Lower lobe of right lung (tissue), 2 donors: Measurements from ENCODE around the gene SLC9A9. TPM values are rescaled to one million over a fixed set of nuclear protein-coding genes. Genes with fewer than 3 reads are reported as not detected.

Experiments
- ATAC-seq, 2 donors: fragments of 200-7000 bp; cut with Tn5 transposase; one replicate each; pipeline ENCODE4 v1.9.1; 2020 to 2022; ENCODE audit warnings: mild to moderate bottlenecking in 2 of 2, moderate library complexity in 2 of 2
- DNase-seq: peaks from one replicate; pipeline ENCODE4 v3.0.0-alpha.2; 2020
- H3K27ac ChIP-seq: fragments of 200-600 bp; one replicate; pipeline ENCODE4 v1.8.0; 2022
- H3K27me3 ChIP-seq: fragments of 200-600 bp; one replicate; pipeline ENCODE4 v1.8.0; 2022; ENCODE audit warnings: low read depth
- H3K36me3 ChIP-seq: fragments of 200-600 bp; one replicate; pipeline ENCODE4 v1.8.0; 2022; ENCODE audit warnings: mild to moderate bottlenecking
- H3K4me1 ChIP-seq: fragments of 200-600 bp; one replicate; pipeline ENCODE4 v1.8.0; 2022
- H3K4me3 ChIP-seq: fragments of 200-600 bp; one replicate; pipeline ENCODE4 v1.8.0; 2022; ENCODE audit warnings: mild to moderate bottlenecking
- H3K9me3 ChIP-seq: fragments of 200-600 bp; one replicate; pipeline ENCODE4 v1.8.0; 2022
- CTCF ChIP-seq: fragments of 200-600 bp; IDR thresholded peaks from one replicate; pipeline ENCODE4 v1.8.0; 2022; ENCODE audit warnings: antibody characterized with exemption, mild to moderate bottlenecking
- intact Hi-C: fragments of 100-400 bp; cut with DNase I; formaldehyde crosslinking; loops from one replicate; pipeline ENCODE4 v1.11.0; 2022
- total RNA-seq: library from RNA; stranded (reverse); fragmentation: NEBNext Ultra II Directional; extraction: Animal tissue kit (Norgen Biotek cat#: 25700); gene quantifications from one replicate; pipeline ENCODE4 v1.2.1, GENCODE V29; 2021
- donor health status: DM: no; HTN: yes; CAD: no; lungs with severe emphysema.

SLC9A9 gene
- total RNA-seq, 1 donor from 2014 or later = 15.6 TPM

GRCh38 chr3:143562789-143563188 is 285.5 kb downstream of the SLC9A9 start:
- H3K4me3 ChIP-seq = no peak overlapping the region
- intact Hi-C loops = no loop called here
- no peak overlapping the region for H3K27ac ChIP-seq
- ATAC-seq (no peak), DNase-seq (no peak)
- H3K27me3 ChIP-seq = no peaks in the 10 kb centered on the region
- H3K4me1 ChIP-seq = peaks cover 10% of the 10 kb centered on the region
- H3K36me3 ChIP-seq = no peaks in the 10 kb centered on the region
- peaks cover 5% of the 10 kb centered on the region for H3K9me3 ChIP-seq
- TF ChIP-seq CTCF = no peak

GRCh38 chr3:143559296-143559695 is 289.0 kb downstream of the SLC9A9 start:
- H3K27ac ChIP-seq = no peak overlapping the region
- no peaks in the 10 kb centered on the region for H3K36me3 ChIP-seq
- H3K27me3 ChIP-seq = no peaks in the 10 kb centered on the region
- intact Hi-C loops = no loop called here
- TF ChIP-seq CTCF = no peak
- no peaks in the 10 kb centered on the region for H3K4me1 ChIP-seq
- peaks cover 7% of the 10 kb centered on the region for H3K9me3 ChIP-seq
- no peak overlapping the region for H3K4me3 ChIP-seq
- DNase-seq = no peak
- ATAC-seq = no peak

GRCh38 chr3:143552851-143553250 is 295.4 kb downstream of the SLC9A9 start:
- no peak for DNase-seq
- no peaks in the 10 kb centered on the region for H3K36me3 ChIP-seq
- H3K27me3 ChIP-seq = no peaks in the 10 kb centered on the region
- H3K9me3 ChIP-seq = peaks cover 2% of the 10 kb centered on the region
- intact Hi-C loops = no loop called here
- no peak for TF ChIP-seq CTCF
- ATAC-seq = no peak
- no peaks in the 10 kb centered on the region for H3K4me1 ChIP-seq
- H3K27ac ChIP-seq = no peak overlapping the region
- H3K4me3 ChIP-seq = no peak overlapping the region

- H3K27me3 ChIP-seq = no peaks in the 10 kb centered on the region
- no peak overlapping the region for H3K4me3 ChIP-seq
- intact Hi-C loops = no loop called here
- no peak for DNase-seq
- H3K27ac ChIP-seq = no peak overlapping the region
- H3K9me3 ChIP-seq = no peaks in the 10 kb centered on the region
- ATAC-seq = no peak
- no peaks in the 10 kb centered on the region for H3K36me3 ChIP-seq
- no peaks in the 10 kb centered on the region for H3K4me1 ChIP-seq
- TF ChIP-seq CTCF = no peak
Observed at GRCh38 chr3:143551761-143552160, 296.5 kb downstream of the SLC9A9 start.

- H3K4me1 ChIP-seq = no peaks in the 10 kb centered on the region
- no peaks in the 10 kb centered on the region for H3K36me3 ChIP-seq
- TF ChIP-seq CTCF = no peak
- no peak for ATAC-seq
- H3K4me3 ChIP-seq = no peak overlapping the region
- H3K9me3 ChIP-seq = no peaks in the 10 kb centered on the region
- DNase-seq = no peak
- H3K27me3 ChIP-seq = no peaks in the 10 kb centered on the region
- intact Hi-C loops = no loop called here
- no peak overlapping the region for H3K27ac ChIP-seq
Observed at GRCh38 chr3:143548861-143549497, 299.3 kb downstream of the SLC9A9 start.
